LoVo (cell line): ENCODE results near the gene GNAZ.

Experiments
- DNase-seq: peaks from one replicate; pipeline ENCODE4 v3.0.0-alpha.2; 2016; ENCODE audit warnings: low spot score

GNAZ gene

DNA sequence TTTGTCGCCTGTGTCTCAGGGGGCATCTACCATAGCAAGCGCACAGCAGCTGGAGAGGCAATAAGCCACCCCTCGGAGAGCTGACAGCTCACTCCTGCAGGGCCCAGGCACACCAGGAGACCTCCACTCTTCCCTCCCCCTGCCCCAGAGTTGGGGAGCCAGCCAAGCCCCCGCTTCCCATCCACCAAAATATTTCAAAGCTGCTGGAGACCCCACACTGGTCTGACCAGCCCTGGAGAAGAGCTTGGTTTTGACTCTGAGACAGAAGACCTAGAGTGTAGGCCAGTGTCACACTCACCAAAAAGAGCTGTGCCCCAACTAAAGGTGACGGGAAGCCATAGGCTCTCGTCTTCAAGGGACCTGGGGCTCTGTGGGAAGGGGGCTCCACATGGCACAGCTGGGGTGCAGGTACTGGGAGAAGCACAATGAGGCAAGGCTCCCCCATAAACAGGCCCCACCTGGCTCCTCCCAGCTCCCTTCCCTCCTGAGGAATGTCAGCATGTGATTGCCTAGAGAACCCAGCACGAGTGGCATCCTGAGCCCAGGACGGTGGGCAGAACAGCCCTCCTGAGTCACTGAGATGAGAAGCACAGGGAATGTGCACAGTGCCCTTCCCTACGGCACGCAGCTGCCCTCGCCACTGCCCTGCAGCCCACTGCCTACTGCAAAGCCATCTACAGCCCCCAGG lies 5.8 kb upstream of the GNAZ start:
- DNase-seq: no peak

- DNase-seq: no peak
These were observed 5.3 kb upstream of the GNAZ start for GRCh38 chr22:23065069-23065451.

- DNase-seq: no peak
These were observed 4.7 kb upstream of the GNAZ start for GRCh38 chr22:23065495-23066122.

GRCh38 chr22:23066200-23067022 lies 3.9 kb upstream of the GNAZ start:
- DNase-seq: no peak

- no peak for DNase-seq
These were observed 3.2 kb upstream of the GNAZ start for GRCh38 chr22:23067023-23067650.

- DNase-seq: no peak
These were observed 2.6 kb upstream of the GNAZ start for GRCh38 chr22:23067691-23068090.

GRCh38 chr22:23068096-23068831 lies 2.1 kb upstream of the GNAZ start:
- DNase-seq: no peak

- no peak for DNase-seq
These were observed 1.4 kb upstream of the GNAZ start for GRCh38 chr22:23068832-23069385.

DNA sequence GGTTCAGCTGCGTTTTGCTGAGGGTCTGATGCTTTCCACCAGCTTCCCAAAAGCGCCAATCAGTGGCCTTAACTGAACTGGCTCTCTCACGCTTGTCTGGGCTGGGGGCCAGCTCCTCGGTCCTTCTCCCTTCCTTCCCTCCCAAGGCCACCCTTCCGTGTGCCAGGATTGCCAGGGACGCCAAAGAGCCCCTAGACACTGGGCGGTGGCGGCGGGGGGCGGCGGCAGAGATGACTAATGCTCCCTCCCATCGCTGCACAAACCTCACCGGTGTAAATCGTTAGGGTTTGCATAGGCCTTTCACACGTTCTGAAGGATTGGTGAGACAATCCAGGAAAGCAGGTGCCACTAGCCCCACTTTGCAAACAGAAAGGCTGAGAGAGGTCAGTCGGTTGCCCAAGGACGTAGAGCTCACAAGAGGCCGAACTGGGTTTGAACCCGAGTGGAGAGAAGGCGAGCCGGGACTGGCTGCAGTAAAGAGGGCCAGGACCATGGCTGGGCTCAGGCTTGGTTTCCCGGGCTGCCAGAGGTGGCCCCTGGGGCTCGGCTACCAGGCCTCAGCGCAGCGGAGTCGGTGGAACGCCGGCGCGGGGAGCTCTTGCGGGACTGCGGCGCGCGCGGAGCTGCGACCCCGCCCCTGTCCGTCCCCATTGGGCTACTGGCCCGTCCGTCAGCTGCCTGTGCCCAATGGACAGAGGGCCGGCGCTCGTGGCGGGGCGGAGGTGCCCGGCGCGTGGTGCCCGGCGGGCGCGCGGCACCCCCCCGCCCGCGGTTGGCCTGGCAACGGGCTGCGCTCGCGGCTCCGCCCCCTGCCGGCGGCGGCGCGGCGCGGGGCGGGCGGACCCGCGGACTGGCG lies 589 bp upstream of the GNAZ start:
- peak; percentile 95 for DNase-seq

DNA sequence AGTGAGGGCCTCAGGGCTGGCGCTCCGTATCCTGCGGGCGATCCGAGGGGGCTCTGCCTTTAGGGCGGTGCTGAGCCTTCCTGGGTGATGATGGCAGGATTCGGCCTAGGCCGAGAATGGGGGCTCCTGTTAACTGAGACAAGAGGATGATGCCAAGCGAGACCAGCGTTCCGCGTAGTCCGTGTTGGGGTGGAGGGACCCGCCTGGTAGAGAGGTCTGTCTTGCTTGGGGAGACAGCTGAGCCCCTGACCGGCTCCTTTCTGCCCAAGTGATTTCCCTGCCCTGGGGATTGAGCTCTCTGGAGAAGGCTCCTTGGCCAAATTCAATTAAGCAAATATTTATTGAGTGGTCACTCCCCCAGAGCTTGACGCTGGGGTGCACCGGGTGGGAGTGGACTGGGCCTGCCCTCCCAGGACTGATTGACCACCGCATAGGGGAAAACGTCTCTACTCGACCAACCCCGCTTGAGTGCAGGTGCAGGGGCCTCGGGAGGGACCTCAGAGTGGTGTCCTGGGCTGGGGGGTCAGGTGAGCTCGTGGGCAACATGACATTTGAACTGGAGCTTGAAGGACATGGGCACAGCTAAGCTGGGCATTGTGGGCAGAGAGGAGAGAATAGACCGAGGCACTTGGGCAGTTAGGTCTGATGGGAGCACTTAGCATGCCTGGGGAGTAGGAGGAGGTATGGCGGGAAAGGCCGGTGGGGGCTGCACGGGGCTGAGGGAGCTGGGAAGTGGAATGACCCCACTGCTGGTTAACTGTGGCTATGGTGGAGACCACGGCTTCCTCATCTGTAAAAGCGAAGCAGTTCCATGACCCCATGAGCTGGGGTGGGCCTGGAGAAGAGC lies 1.1 kb downstream of the GNAZ start:
- DNase-seq: no peak

- DNase-seq: no peak
These were observed 2.0 kb downstream of the GNAZ start for GRCh38 chr22:23072077-23072910.

DNA sequence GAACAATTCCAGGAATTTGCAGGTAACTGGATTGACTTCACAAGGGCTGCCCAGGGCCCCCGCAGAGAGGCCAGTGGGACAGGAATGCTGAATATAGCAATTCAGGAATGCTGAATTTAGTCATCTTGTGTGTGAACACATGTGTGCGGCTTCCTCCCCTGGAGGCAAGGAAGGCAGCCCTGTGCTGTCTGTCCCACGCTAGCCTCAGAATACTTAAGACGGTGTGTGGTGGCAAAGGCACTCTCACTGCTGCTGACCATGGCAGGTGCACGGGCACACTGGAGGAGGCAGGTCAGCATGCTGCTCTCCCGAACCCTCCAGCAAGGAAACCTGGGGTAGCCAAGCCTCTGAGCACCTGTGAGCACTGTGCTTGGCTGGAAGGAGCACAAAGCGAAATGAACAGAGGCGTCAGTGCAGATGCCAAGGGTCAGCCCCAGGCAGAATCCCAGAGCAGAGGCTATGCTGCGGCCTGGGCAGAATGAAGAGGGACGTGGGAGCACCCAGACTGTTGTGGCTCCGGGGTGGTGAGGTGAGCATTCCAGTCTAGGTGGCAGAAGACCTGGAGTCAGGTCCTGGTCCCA lies 2.7 kb downstream of the GNAZ start:
- DNase-seq: no peak

DNA sequence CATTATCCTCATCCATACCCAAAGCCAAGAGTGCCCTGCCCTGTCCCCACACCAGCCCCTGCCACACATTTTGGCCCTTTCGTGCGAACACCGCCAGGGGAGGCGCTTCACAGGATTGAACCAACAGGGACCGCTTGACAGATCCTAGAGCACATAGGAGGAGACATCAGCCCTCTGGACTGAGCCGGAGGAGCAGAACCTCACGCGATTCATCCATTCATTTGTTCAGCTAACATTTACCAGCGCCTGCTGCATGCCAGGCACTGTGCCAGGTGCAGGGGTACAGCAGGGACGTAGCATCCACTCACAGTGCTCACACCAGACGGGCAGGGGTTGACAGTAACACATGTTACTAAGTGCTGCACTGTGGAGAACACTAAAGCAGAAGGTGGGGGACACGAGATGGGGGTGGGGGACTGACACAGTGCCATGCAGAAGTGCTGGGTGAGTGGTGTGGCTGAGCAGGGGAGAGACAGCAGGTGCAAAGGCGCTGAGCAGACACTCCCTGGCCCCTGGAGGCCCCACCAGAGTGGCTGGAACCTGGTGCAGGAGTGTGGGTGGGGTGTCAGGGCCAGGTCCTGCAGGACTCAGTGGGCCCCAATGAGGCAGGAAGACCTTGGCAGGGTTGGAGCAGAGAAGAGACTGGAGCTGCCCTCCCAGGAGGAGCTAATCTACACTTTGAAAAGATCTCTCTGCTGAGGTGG lies 3.4 kb downstream of the GNAZ start:
- DNase-seq: no peak

DNA sequence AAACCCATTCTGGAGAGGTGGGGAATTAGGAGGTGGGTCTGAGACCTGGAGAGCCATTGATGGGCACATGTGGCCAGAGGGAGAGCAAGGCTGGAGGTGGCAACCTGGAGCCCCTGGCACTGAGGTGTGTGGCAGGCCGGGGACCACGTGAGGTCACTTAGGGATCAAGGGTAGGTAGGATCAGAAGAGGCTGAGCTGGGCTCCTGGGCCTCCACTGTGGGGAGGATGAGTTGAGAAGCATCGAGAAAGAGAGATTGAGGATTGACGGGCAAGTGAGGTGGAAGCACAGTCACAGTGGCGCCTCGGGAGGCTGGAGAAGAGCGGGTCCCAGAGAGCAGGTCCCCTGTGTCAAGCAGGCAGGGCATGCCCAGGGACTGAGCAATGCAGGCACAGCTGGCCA lies 4.1 kb downstream of the GNAZ start:
- no peak for DNase-seq

- DNase-seq: no peak
These were observed 4.7 kb downstream of the GNAZ start for GRCh38 chr22:23075050-23075449.

- peak; percentile 18 for DNase-seq
These were observed 5.4 kb downstream of the GNAZ start for GRCh38 chr22:23075525-23076216.

- no peak for DNase-seq
These were observed 6.7 kb downstream of the GNAZ start for GRCh38 chr22:23076896-23077572.
